A673 (cell line): ENCODE data around the gene LMTK2. TPM values are rescaled to one million over a fixed set of nuclear protein-coding genes. Genes with fewer than 3 reads are reported as not detected.

Experiments
- BruUV-seq: library from RNA; stranded (reverse); fragments of 400-500 nt; replicated peaks from 2 replicates; lab custom pipeline; 2021; lab: Mats Ljungman, UMichigan
- CTCF ChIA-PET: fragments of 300-600 bp; sonication (Branson Sonifier 250); formaldehyde crosslinking; loops from one replicate; lab custom pipeline; 2022; ENCODE audit warnings: antibody characterized with exemption; lab: Charles Lee
- POLR2A ChIA-PET: fragments of 300-600 bp; sonication (Branson Sonifier 250); formaldehyde crosslinking; loops from one replicate; lab custom pipeline; 2022; ENCODE audit warnings: antibody characterized with exemption; ENCODE audit not compliant: low non-redundant PET; lab: Charles Lee
- DNase-seq: peaks from one replicate; pipeline ENCODE4 v3.0.0-alpha.2; 2015; ENCODE audit warnings: low spot score
- H3K27ac ChIP-seq: fragments of 200-600 bp; sonication (generic); 2 replicates; pipeline ENCODE4 v1.5.1; 2016; ENCODE audit warnings: mixed run types, low read depth, mild to moderate bottlenecking, mixed read lengths, antibody characterized with exemption, low read length; ENCODE audit not compliant: poor library complexity, severe bottlenecking
- H3K27me3 ChIP-seq: fragments of 200-600 bp; sonication (generic); replicated peaks from 2 replicates; pipeline ENCODE4 v1.6.1; 2017; ENCODE audit warnings: mixed run types, low read depth, mild to moderate bottlenecking, mixed read lengths, antibody characterized with exemption, low read length; ENCODE audit not compliant: insufficient read depth, poor library complexity
- H3K36me3 ChIP-seq: fragments of 200-600 bp; sonication (generic); 2 replicates; pipeline ENCODE4 v1.6.1; 2016; ENCODE audit warnings: mixed run types, mild to moderate bottlenecking, mixed read lengths, antibody characterized with exemption, low read length; ENCODE audit not compliant: insufficient read depth, poor library complexity, severe bottlenecking
- H3K4me1 ChIP-seq: fragments of 200-600 bp; sonication (generic); 2 replicates; pipeline ENCODE4 v1.6.1; 2017; ENCODE audit warnings: mixed run types, mild to moderate bottlenecking, mixed read lengths, antibody characterized with exemption, low read length; ENCODE audit not compliant: insufficient read depth, poor library complexity, severe bottlenecking
- H3K4me3 ChIP-seq: fragments of 200-600 bp; sonication (generic); 2 replicates; pipeline ENCODE4 v1.5.1; 2016; ENCODE audit warnings: low read depth, mixed run types, mild to moderate bottlenecking, mixed read lengths, low read length; ENCODE audit not compliant: poor library complexity, severe bottlenecking
- H3K9me3 ChIP-seq: fragments of 200-600 bp; sonication (generic); 2 replicates; pipeline ENCODE4 v1.6.1; 2016; ENCODE audit warnings: mixed run types, low read depth, mild to moderate bottlenecking, mixed read lengths, antibody characterized with exemption, low read length; ENCODE audit not compliant: poor library complexity, severe bottlenecking
- EZH2 ChIP-seq: fragments of 200-600 bp; sonication (generic); IDR thresholded peaks from 2 replicates; pipeline ENCODE4 v1.6.1; 2017; ENCODE audit warnings: borderline replicate concordance, low read depth, mild to moderate bottlenecking, mixed read lengths, antibody characterized with exemption, low read length; ENCODE audit not compliant: poor library complexity, severe bottlenecking
- intact Hi-C: fragments of 100-400 bp; cut with micrococcal nuclease; formaldehyde crosslinking; loops from one replicate; pipeline ENCODE4 v1.10.0; 2022; ENCODE audit not compliant: unreplicated experiment
- total RNA-seq: library from RNA; stranded (reverse); gene quantifications from 2 replicates; pipeline ENCODE4 v1.2.3, GENCODE V29; 2021
- TF ChIP-seq, protein P1 (sequence below): fragments of 300-800, 200-600 bp; sonication (generic); conservative IDR thresholded peaks from 2 replicates; pipeline ENCODE4 v1.5.1; 2017; ENCODE audit warnings: low read depth, mild to moderate bottlenecking, antibody characterized with exemption, low read length, moderate library complexity, mixed read lengths

The LMTK2 gene
- total RNA-seq, 1 experiment from 2014 or later: 20.6 TPM

DNA sequence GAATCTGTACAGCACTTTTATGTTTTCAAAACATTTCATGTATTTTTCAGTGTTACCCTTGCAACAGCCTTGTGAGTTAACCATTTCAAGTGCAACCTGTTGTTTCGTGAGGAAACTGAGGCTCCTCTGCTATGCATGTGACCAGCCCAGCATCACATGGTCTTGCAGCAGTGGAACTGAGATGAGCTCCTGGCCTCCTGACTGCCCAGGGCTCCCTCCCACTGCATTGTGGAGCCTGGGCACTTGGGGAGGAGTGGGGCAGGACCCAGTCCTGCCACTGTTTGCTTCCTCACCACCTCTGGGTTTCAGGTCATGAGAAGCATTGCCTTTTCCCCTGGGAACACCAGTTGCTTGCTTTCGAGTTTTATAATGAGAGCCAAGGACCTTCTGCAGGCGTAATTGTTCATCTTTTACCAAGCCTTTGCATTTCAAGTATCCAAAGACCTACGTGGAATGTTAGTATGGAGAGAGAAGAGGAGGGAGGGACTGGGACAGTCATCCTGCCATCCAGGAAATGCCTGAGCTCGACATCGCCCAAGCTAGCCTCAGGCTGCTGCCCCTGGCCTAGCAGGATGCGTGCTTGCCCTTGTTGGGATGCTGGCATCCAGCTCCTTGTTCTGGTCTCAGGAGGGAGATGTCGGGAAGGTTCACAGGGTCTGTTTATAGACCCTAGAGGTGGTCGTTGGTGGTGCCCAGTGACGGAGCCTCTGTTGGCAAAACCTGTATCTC is 72.3 kb downstream of the LMTK2 start:
- TF ChIP-seq EZH2: no peak
- TF ChIP-seq, protein P1, sequence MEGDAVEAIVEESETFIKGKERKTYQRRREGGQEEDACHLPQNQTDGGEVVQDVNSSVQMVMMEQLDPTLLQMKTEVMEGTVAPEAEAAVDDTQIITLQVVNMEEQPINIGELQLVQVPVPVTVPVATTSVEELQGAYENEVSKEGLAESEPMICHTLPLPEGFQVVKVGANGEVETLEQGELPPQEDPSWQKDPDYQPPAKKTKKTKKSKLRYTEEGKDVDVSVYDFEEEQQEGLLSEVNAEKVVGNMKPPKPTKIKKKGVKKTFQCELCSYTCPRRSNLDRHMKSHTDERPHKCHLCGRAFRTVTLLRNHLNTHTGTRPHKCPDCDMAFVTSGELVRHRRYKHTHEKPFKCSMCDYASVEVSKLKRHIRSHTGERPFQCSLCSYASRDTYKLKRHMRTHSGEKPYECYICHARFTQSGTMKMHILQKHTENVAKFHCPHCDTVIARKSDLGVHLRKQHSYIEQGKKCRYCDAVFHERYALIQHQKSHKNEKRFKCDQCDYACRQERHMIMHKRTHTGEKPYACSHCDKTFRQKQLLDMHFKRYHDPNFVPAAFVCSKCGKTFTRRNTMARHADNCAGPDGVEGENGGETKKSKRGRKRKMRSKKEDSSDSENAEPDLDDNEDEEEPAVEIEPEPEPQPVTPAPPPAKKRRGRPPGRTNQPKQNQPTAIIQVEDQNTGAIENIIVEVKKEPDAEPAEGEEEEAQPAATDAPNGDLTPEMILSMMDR: no peak
- ChIA-PET CTCF (interaction anchor here (0.6 kb wide), 1 partner anchor 164 kb away, joined by 8 read pairs; no protein-coding TSS in a partner anchor), POLR2A (no interaction called here)
- Histone ChIP-seq H3K4me3 (no peak overlapping the region), H3K36me3 (no peaks in the 10 kb centered on the region), H3K9me3 (no peaks in the 10 kb centered on the region), H3K4me1 (no peaks in the 10 kb centered on the region), H3K27me3 (no peaks in the 10 kb centered on the region), H3K27ac (no peak overlapping the region)
- intact Hi-C loops: no loop called here
- no peak for DNase-seq
- no TSS peak for BruUV-seq

DNA sequence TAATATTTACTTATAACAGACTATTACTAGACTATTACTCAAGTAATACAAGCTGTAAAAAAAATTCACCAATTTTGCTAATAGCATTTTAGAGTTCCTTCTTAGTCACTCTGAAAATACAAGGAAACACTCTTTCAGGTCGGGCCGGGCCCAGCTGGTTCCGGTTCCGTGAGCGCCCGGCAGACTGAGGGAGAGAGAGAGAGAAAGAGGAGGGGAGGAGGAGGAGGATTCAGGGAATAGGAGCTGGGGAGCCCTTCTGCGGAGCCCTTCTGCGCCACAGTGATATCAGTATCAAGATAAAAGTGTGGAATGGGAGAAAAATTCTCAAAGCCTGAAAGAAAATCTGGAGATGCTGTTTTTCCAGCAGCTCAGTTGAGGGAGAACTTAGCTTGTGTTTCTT is 74.1 kb downstream of the LMTK2 start:
- BruUV-seq: no TSS peak
- Histone ChIP-seq H3K9me3 (no peaks in the 10 kb centered on the region), H3K36me3 (no peaks in the 10 kb centered on the region), H3K4me3 (no peak overlapping the region), H3K4me1 (no peaks in the 10 kb centered on the region), H3K27ac (no peak overlapping the region), H3K27me3 (no peaks in the 10 kb centered on the region)
- POLR2A ChIA-PET: no interaction called here
- intact Hi-C loops: no loop called here
- no peak for DNase-seq
- CTCF ChIA-PET: no interaction called here
- TF ChIP-seq, protein P1: no peak

DNA sequence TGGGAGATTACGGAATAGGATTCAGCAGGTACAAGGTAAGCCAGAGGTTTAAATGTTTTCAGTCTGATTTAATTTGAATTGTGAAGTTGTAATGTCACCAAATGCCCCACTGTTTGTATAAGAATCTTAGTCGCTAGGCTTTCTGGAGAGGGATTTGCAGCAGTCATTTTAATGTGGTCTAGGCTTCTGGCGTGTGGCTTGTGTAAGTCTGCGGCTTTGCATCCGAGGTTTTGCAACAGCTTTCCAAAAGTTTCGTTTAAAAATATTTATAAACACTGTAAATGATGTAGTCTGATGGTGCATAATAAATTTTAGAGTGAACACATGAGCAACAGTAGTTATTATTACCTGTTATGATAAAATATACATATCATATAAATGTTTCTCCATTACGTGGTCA is 78.4 kb downstream of the LMTK2 start:
- Histone ChIP-seq H3K4me3 (no peak overlapping the region), H3K9me3 (no peaks in the 10 kb centered on the region), H3K4me1 (no peaks in the 10 kb centered on the region), H3K27me3 (no peaks in the 10 kb centered on the region), H3K27ac (no peak overlapping the region), H3K36me3 (no peaks in the 10 kb centered on the region)
- no peak for DNase-seq
- CTCF ChIA-PET: no interaction called here
- intact Hi-C loops: no loop called here
- BruUV-seq: no TSS peak
- TF ChIP-seq EZH2: no peak
- POLR2A ChIA-PET: interaction anchor here (0.6 kb wide), 1 partner anchor 61 kb away, joined by 4 read pairs; no protein-coding TSS in a partner anchor
